HG02943 (cell line): ENCODE measurements around the gene CLIC5.

ENCODE experiments used
- ATAC-seq: cut with Tn5 transposase; IDR thresholded peaks from one replicate; pipeline ENCODE4 v1.9.1; 2021; ENCODE audit warnings: mild to moderate bottlenecking, low read depth, moderate library complexity; ENCODE audit not compliant: unreplicated experiment

The CLIC5 gene

GRCh38 chr6:46015119-46015968 lies at the start of gene CLIC5:
TSS of gene CLIC5 (minus strand) at chr6:46015860. CDS start at chr6:46015542, 318 bp downstream.
- no peak for ATAC-seq

GRCh38 chr6:46062991-46063390 lies 47.3 kb upstream of the CLIC5 start:
- ATAC-seq: no peak

- ATAC-seq: no peak
Measured at GRCh38 chr6:46062312-46062711, 46.7 kb upstream of the CLIC5 start.

DNA sequence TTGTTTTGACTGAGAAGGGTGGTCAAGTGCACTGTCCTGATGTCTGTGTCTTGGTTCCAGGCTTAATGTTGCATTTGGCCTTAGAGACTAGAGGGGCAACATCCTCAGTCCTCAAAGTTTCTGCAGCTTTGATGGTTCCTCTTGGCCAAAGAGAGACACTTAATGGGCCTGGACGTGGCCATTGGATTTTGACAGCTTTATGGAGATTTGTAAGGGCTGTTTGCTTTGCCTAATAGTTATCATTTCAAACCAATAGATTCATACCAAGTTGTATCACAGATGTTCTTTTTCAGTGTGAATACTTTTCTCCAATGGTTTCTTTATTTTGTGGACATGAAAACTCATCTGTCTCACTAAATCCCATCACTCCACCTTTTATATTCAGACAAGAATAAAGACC lies 45.8 kb upstream of the CLIC5 start:
- no peak for ATAC-seq

GRCh38 chr6:46059608-46060007 lies 43.9 kb upstream of the CLIC5 start:
- no peak for ATAC-seq

DNA sequence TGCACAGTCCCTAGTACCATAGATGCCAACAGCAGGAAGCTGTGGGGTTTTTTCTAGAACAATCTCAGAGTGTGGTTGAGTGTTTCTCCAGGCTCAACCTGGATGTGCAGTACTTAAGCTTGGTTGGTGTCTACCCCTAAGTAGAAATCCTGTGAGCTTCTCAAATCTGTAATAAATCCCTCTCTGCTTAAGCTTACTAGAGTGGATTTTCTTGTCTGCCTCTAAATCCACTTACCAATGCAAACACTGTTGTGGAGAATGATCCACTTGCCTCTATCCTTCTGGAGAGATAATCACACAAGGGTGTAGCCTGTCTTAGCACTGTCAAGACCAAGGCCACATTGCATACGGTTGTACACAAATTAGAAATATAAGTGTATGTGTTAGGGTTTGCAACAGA lies 43.3 kb upstream of the CLIC5 start:
- ATAC-seq: no peak

GRCh38 chr6:46057792-46058191 lies 42.1 kb upstream of the CLIC5 start:
- ATAC-seq: no peak

DNA sequence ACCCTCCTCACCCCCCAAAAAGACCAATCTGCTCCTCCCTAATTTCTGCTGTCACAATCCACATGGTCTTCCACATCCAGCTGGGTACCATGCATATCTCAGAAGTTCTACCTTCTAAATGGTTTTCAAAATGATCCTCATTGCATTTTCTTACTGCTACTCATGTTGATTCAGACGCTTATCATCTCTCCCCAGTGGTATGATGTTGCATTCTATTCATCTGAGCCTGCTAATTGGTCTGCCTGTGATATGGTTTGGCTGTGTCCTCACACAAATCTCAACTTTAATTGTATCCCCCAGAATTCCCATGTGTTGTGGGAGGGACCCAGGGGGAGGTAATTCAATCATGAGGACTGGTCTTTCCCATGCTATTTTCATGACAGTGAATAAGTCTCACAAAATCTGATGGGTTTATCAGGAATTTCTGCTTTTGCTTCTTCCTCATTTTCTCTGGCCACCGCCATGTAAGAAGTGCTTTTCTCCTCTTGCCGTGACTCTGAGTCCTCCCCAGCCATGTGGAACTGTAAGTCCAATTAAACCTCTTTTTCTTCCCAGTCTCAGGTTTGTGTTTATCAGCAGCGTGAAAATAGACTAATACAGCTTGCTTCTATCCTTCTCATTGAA lies 41.4 kb upstream of the CLIC5 start:
- no peak for ATAC-seq

GRCh38 chr6:46054516-46054915 lies 38.9 kb upstream of the CLIC5 start:
- no peak for ATAC-seq

DNA sequence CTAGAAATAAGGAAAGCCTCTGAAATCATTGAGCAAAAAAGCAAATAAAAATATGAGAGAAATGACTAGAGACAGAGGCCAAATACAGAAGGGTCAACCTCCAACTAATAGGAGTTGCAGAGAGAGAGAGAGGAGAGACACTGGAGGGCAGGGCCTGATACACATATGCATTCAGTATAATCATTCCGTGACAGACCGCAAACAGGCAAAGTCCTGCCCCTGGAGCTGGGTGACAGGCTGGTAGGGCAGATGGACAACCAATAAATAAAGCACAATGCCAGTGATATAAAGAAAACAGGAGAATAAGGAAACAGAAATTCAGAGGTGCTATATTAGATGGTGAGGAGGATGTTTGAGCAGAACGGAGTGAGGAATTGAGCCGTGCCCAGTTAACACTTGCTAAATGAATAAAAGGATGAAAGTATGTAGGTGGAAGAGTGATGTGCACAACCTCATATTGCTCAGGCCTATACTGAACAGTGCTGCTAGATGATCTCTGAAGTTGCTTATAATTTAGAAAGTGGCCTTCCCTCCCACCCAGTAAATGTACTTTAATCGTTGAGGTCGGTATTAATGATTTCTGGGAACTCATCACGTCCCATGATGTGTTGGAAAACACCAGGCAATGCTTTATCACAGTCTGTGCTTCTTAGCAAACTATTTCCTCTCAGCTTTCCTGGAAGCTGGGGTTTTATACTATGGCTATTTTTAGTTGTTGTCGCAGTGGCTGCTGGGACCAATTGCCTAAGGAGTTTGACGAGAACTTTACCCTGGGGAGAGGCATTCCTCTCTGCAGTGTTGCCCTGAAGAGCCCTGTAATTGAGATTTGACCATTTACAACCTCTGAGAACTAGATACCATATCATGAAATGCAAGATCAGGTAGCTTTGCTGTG lies 37.6 kb upstream of the CLIC5 start:
- no peak for ATAC-seq

DNA sequence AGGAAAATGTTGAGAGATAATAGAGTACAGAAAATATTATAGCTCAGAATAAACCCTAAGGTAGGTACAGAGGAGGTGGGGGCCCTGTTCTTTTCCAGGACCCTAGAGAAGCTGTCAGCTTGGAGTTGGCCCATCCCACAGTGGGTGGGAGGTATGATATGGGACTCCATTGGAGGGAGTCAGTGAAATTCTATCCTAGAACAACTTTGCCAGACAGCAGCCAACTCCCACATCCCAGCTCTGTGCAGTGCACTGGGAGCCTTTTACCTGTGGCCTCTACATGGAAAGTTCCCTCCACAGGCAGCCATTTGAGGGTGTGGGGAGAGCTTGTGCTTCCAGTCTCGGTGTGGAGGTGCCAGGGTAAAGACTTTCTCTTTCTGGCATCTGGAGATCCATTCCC lies 36.8 kb upstream of the CLIC5 start:
- no peak for ATAC-seq

DNA sequence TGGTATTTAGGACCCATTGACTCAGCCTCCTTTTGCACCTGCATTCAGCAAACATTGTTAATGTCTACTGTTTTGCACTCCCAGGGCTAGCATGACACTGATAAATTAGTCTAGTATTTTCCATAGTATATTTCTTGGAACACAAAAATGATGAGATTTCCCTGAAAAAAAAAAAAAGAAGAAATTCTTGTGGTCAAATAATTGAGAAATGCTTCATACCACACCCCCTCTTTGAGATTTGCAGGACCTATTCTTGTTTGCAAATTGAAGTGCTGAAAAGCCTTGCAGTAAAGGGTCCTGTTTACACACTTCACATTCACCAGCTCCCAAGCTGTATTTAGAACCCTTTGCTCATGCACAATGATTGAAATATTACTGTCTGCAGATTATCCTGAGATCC lies 36.3 kb upstream of the CLIC5 start:
- ATAC-seq: no peak

- no peak for ATAC-seq
Measured at GRCh38 chr6:46050845-46051405, 35.3 kb upstream of the CLIC5 start.

DNA sequence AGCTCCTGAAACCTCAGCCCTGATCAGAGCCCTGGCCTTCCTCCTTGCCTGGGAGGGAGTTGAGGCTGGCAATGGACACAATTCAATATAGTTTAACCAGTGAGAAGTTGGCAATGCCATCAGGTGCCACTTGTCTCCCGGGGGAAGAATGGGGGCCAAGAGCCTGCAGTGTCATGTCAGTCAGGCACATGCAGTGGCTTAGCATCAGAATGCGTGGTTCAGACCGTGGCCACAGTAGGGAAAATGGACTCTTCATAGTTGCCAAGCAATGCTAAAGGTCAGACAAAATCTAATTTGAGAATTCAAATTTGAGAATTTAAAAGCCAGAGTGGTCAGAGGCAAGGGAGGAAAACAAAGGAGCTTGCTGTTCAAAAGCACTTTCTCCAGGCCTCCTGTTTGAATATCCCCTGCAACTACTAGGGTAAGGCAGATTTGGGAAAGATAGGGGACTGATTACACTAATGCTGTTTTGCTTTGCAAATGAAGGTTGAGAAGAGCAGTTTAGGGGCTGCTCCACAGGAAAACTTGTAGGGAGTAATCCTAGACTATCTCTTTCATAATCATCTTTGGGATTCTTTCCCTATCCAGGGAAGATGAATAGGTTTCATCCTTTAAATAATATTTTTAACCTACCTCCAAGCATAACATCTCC lies 33.1 kb upstream of the CLIC5 start:
- ATAC-seq: no peak

- no peak for ATAC-seq
Measured at GRCh38 chr6:46046558-46047174, 31.0 kb upstream of the CLIC5 start.

DNA sequence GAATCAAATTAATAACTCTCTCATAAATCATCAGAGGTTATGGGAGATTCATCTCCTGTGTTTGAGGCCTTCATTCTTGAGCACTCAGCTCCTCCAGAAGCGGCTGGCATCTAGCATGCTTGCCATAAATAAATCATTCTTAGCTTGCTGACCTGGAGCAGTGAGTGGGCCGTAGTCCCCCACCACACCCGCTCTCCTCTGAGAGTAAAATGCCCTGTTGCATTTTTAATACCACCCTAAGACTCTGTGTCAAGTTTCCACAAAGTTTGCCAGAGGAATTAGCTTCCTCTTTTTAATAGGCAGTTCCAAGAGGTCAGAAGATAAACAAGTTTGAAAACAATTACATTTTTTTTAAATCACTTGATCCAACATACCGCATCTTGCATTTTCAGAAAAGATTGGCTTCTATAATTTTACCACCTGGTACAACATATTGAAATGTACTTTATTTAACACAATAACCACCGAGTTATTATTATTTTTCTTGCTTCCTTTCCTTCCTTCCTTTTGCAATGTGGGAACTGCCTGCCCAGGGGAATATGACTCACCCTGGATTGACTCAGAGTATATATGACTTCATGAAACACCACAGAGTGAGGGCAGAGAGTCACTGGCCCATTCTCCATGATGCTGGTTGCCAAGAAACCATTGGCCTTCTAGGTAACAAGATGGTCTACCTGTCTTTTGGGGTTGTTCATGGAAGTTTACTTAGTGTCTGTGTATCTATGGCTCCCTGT lies 29.4 kb upstream of the CLIC5 start:
- no peak for ATAC-seq

DNA sequence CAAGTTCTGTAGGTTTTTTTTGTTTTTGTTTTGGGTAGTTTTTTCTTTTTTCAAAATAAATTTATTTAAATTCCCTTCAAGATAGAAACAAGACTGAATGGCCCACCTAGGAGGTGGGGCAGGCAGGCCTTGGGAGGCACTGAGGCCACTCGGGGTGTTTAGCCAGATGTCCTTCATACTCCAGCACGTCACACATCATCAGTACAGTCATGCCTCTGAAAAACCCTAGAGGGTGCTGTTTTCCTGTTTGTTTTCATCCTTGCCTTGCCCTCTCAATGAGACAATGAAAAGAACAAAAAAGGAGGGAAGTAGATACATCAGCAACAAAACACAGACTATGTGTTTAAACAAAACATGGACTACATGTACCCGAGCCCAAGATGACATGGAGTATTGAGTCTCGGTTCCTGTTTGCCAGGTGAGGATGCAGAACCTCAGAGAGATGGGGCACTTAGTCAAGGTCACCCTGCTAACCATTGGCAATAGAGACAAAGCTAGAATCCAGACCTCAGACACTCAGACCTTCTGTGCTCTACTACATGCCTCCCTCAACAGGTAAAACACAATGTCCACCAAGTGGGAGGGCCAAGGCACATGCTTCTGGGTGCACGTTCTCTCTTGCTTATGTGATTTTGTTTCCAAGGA lies 26.8 kb upstream of the CLIC5 start:
- ATAC-seq: no peak

- no peak for ATAC-seq
Measured at GRCh38 chr6:46040288-46040687, 24.6 kb upstream of the CLIC5 start.

DNA sequence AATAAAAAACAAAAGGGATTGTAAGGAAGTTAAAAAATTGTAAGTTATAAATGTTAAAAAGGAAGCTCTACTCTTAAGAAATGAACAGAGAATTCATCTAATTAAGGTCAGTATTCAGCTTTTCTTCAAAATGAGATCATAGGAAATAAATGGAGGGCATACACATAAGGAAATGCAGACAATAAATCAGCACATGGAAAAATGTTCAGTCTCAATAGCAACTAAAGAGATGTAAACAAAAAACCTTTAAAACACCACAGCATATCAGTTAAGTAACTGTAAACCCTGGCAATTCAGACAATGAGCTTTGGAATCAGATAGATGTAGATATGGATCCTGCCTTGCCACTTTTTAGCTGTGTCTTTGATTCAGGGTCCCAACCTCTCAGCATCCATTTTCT lies 24.0 kb upstream of the CLIC5 start:
- ATAC-seq: no peak
